ENCODE results near the gene TMX2.
A peak's percentile ranks its signal among the peaks of the same experiment; 100 is the strongest.
"Not testable (repeated sequence)": the region's sequence is repeated elsewhere in the genome, so short reads cannot be mapped to it uniquely, and the experiment has no call there.

Gene TMX2

DNA sequence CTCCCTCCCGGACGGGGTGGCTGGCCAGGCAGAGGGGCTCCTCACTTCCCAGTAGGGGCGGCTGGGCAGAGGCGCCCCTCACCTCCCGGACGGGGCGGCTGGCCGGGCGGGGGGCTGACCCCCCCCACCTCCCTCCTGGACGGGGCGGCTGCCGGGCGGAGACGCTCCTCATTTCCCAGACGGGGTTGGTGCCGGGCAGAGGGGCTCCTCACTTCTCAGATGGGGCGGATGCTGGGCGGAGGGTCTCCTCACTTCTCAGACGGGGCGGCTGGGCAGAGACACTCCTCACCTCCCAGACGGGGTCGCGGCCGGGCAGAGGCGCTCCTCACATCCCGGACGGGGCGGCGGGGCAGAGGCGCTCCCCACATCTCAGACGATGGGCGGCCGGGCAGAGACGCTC, 4.3 kb downstream of the TMX2 start:
- not testable (repeated sequence) for DNase-seq

DNA sequence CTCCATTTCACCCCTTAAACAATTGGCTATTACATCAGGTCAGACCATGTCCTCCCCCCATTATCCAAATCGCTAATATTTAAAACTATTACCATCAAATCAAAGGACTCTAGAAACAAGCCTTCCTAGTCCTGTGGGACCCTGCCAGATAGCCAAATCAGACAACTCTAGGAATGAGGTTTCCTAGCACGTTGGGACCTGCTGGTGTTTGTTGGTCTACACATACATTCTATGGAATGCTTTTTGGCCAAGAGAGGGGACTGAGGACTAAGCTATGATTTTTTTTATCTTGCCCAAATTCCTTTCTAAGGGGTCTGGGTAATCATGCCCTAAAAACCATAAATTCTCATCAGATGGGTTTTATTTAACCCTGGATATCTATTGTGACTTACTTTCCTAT, 14.8 kb downstream of the TMX2 start:
- no peak for DNase-seq

DNA sequence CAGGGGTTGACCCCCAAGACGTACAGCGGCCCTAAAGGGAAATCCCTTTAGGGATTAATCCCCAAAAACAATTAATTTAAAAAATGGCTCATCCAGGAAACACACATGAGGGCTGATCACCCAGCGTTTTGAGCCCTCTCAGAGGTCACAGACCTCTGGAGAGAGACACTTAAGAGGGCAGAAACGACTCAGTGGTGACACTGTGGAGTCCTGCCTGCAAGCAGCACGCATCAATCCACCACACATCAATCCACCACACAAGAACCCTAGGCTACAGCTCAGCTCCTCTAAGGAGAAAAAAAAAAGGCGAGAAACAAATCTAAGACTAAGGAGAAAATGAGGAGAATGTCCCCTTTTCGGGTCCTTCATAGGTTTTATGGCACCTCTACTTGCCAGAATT, 16.4 kb downstream of the TMX2 start:
- DNase-seq = no peak

DNA sequence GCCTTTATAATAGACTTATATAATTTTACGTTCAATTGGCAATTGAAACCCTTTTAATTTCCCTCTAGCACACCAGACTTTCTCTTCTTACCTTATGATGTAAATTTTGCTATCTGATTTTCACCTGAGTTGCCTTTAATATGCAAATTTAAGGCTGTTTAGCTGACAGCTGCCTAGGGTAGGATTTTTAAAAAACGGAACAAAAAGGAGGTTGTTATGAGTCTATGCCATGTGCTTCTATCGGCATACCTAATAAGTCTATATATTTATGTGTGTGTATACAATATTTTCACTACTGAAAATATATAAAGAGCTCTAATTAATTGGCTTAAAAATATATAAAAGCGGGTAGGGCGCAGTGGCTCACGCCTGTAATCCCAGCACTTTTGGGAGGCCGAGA, 17.1 kb downstream of the TMX2 start:
- DNase-seq = no peak

DNA sequence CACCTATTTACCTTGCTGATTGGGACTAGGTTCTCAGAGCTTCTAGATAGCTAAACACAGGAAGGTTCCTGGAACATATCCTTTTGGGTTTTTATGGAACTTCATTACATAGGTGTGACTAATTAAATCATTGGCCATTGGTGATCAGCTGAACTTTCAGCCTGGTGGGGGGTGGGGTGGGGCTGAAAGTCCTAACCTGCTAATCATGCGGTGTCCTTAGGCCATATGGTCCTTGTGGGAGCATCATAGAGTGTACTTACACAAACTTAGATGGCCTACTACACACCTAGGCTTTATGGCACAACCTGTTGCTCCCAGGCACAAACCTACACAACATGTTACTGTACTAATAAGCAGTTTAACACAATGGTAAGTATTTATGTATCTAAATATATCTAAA, 20.3 kb downstream of the TMX2 start:
- no peak for DNase-seq

DNA sequence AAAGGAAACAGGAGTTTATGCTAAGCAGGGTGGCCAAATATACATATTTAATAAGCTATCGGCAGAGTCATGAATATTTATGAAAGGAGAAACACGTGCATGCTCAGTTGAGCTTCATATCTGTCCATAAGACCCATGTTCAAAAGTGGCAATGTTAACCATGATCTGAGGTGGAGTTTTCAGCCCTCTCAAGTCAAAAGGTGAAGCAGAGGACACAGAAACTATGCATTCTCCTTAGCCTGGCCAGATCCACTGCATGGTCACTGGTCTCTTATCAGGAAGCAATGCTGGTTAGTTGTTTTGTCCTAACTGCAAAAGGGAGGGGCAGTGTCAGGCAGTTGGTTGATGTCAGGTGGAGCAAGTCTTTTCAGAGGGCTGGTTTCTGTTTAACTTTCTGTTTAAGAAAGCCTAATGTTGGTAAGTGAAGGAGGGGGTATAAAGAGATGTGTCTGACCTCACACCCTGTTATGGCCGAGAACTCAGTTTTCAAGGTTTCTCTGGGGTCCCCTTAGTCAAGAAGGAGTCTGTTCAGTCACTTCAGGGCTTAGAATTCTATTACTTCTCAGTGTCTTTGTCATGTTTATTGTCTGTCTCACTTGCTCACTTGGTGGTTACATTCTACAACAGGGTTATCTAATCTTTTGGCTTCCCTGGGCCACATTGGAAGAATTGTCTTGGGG, 23.4 kb downstream of the TMX2 start:
- no peak for DNase-seq

DNA sequence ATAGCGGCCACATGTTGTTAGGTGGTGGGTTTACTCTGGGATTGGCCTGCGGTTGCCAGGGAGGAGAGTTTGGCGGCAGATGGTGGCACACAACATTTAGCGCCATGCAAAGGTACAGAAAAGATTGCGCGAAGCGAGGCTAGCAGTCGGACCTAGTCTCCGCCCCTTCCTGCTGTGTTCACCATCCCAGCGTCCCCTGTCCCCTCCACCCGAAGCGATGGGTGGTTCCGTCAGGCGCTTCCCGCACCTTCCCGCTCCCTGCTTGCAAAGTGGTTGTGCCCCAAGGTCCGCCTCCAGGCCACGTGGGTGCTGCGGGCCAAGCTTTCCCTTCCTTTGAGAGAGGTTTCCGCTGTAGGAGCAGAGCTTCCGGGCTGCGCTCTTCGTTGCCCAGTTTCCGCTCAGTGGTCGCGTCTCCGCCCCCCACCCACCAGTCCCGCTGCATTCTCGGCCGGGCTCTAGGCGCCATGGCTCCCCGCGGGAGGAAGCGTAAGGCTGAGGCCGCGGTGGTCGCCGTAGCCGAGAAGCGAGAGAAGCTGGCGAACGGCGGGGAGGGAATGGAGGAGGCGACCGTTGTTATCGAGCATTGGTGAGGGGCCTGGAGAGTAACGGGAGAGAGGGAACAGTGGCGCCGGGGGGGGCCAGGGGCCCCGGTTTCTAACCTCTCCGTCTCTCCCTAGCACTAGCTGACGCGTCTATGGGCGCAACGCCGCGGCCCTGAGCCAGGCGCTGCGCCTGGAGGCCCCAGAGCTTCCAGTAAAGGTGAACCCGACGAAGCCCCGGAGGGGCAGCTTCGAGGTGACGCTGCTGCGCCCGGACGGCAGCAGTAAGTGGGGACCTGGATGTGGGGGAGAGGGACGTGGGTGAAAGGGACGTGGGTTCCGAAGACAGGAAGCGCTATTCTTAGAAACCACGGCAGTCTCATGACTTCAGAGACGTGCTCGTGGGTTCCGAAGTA, 29.0 kb downstream of the TMX2 start, which contains the start of gene SELENOH:
SELENOH (plus strand) TSS at position 360 of the 955 bp plus-strand sequence; CDS start at position 465, 105 bp downstream.
- DNase-seq = peak; percentile 96

DNA sequence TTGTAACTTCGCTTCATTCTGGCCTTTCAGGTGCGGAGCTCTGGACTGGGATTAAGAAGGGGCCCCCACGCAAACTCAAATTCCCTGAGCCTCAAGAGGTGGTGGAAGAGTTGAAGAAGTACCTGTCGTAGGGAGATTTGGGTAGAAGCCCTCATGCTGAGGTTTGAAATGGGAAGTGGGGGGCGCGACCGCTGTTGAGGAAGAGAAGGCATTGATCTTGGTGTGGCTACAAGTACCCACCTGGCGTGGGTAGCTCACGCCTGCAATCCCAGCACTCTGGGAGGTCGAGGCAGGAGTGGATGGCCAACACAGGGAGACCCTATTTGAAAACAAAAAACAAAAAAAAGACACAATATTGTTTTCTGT, 29.7 kb downstream of the TMX2 start:
- no peak for DNase-seq

DNA sequence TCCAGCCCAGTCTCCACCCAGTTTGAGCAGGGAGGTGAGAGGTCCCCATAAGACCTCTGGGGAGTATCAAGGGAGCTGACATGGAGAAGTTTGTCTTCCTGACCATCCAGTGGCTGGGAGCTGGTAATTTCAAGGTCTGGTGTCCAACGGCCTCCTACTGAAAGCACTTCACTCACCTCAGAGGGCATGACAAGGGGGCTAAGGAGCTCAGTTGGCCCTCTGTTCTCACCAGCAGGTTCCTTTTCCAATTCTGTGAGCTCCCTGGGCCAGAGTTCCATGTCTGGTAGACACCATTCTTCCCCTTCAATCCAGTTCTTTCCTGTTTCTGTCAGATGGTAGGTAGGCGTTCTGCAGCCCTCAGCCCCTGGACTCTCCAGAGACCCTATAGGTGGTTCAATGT, 32.0 kb downstream of the TMX2 start:
- no peak for DNase-seq

DNA sequence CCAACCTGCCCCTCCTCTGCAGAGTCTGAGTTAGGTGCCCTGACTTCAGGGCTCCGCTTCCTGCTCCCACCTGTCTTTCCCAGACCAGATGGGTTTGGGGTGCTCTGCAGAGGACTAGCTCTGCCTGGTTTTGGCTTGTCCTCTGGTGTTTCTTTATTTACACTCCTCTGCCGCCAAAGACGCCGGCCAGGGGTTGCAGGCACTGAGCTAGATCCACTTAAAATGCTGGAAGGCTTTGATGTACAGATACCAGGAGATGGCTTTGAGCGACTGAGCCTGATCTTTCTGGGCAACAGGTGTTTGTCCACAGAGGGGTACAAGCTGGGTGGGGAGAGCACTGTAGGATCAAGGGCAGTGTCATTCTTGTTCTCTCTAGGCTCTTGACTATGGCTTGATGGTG, 32.8 kb downstream of the TMX2 start:
- DNase-seq = no peak

DNA sequence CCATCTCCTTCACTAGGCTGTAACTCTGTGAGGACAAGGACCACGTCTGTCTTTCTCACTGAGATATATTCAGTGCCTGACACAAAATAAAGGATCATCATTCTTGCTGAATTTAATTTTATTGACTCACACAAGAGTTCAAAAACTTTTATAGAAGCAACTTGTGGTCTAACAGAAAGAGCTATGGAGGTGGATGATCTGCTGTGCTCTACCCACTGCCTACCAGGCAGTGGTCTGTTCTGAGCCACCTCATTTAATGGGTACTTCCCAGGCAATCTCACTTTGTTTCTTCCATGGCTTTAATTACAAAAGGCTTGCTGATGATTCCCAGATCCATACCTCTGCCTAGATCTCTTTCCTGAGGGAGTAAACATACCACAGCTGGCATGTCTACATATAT, 34.5 kb downstream of the TMX2 start:
- DNase-seq = no peak

DNA sequence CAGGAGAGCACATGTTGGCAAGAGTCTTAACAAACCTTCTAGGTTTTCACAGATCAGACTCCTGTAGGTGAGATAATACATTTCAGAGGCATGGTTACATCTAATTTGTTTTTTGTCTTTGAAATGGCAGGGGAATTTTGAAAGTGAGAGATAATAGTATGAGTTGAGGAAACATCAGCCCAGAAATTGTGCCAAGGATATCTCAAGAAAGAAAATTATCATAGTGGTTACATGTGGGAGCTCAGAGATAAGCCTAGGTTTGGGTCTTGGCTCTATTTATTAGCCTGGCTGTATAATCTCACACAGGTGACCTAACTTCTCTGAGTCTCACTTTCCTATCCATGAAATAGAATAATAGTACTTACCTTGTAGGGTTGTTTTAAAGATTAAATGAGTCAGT, 38.8 kb downstream of the TMX2 start:
- DNase-seq = no peak

DNA sequence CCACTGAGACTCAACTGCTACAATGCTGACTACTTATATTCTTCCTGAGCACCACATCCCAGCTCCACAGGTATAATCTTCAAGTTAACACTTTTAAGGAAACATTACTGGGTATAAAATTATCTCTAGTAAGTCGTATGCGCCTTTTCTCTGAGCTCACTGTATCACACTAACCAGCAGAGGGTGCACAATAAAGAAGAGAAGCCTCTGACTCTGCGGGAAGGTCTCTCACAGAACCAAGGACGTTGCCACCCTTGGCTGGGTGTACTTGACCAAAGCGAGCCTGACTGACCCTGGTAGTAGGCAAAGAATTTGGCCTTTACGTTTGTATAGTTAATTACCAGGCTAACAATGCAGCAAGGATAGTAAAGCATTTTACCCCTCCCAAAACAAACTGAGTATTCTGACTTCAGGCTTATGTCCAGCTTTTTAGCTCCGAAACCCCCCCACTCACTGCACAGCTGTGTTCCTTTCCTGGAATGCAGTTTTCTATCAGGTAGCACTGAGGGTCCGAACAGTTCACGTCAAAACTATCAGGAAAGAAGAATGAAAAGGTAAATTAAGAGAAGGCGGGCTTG, 39.4 kb downstream of the TMX2 start, which contains the start of gene BTBD18:
BTBD18 (minus strand) TSS at position 144 of the 578 bp plus-strand sequence. CDS start 631 bp downstream, outside the sequence.
- peak; percentile 21 for DNase-seq

DNA sequence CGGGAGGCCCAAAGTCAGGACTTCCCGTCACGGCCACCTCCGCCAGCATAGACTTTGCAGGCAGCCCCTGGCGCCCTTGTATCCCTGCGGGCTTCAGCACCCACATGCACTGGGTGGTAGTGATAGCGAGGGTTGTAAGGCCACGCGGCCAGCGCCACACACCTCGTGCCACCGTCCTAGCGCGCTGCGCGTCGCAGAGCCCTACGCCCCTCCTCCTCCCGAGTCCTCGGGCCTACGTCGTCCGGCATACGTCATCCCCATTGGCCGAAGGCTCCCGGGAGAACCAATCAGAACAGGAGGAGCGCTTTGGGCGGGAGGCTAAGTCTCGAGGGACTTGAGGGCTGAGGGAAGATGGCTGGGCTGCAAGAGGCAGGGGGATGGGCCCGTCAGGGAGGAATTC, 40.6 kb downstream of the TMX2 start:
- DNase-seq = no peak

DNA sequence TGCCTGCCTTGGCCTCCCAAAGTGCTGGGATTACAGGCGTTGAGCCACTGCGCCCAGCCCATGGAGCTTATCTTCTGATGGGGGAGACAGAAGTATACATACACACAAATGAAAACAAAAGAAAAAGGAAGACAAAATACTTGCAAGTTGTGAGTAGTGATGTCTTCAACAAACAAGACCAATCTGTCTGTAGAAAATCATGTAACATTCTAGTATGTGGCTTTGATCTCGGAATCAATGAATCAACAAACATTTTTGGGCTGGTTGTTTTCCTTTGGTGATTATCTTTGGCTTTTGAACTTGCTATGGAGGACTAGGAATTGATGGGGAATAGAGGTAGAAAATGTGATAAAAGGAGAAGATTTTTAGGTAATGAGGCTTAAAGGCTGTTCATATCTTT, 45.8 kb downstream of the TMX2 start:
- DNase-seq = no peak

DNA sequence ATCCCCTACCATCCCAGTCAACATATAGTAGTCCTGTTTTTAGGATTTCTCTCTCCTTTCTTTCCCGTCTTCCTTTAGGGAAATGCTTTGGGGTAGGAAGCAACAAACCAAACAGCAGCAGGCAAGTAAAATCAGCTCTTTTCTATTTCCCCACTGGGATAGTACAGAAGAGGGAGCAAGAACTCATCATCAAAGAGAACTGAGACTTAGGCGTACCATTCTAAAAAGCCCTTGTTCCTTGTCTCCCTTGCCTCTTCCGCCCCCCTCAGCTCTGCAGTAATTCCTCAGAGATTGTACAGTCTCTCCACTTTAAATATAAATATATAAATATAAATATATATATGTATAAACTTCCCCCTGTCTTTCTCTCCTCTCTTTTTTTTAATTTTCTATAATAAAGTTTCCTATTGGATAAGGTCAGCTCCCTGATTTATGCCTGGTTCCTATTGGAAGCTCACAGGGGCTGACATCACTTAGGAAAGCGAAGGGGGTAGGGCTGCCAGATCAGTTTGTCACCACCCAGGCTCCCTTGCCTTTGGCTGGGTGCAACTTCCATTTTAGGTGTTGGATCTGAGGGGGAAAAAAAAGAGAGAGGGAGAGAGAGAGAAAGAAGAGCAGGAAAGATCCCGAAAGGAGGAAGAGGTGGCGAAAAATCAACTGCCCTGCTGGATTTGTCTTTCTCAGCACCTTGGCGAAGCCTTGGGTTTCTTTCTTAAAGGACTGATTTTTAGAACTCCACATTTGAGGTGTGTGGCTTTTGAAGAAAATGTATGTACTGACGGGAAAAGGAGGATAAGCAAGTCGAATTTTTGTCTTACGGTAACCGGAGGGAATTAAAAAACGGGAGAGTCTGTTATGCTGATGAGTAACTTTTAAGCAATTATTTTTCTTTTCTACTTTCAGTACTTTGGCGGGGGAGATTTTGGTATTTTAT, 49.2 kb downstream of the TMX2 start, which contains the start of gene CTNND1:
CTNND1 (plus strand) TSS at position 502 of the 934 bp plus-strand sequence. CDS start 29,677 bp downstream, outside the sequence.
- peak; percentile 97 for DNase-seq

DNA sequence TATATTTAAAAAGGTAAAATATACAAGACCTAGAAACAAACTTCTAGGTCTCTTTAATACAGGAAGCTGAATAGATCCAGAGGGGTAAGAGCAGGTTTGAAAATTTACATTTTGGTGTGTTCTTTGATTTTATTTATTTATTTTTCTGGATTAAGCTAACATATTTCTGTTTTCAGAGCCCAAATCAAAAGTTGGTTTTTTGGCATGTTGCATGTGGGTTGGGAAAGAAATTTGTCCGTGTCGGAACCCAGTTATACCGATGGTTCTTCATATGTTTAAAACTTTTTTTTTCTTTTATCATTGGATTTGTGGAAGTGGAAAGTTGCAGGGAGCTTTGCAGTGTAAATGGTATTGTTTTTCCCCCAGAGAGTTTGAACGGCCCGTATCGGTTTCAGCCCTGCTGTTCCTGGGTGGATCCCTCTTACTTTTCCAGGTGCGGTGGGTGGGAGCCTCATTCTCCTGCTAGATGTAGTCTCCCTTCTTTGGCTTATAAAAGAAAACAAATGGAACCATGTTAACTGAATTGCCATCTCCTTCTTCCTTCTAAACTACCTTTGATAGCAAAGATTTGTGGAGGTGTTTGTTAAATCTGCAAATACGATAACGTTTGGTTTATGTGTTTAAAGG, 50.0 kb downstream of the TMX2 start:
- no peak for DNase-seq

DNA sequence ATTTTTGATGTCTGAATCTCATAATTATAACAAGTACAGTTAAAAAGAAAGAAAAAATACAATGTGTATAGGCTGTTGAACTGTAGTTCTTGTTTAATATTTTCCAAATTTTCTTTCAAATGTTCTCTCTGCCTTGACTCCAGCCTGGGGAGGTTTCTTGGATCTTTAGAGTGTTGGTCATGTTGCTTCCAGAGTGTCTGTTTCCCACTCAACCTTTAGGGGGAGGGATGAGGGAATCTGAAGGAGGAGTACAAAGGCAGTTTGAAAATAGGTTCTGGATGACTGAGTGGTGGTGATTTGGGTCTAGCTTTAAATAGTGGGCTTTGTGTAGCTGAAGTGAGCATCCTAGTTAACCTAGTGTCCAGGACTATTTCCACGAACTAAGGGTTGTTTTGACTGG, 51.2 kb downstream of the TMX2 start:
- DNase-seq = peak; percentile 9

DNA sequence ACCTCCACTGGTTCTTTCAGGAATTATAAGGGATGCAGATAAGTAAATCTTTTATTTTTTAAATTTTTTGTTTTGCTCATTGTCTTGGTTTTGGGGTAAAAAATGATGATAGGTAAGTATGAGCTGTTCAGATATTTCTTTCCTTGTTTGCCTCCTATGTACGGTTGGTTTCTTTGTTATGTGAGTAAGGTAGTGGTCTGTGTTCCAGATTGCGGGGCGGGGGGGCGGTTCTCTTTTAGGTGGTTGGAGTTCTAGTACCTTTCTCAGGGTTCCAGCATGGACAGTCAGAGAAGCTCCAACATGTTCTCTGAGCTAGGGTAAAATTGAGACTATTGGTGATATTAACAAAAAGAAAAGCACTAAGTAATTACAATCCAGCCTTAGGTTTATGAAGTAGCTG, 51.6 kb downstream of the TMX2 start:
- DNase-seq = no peak

DNA sequence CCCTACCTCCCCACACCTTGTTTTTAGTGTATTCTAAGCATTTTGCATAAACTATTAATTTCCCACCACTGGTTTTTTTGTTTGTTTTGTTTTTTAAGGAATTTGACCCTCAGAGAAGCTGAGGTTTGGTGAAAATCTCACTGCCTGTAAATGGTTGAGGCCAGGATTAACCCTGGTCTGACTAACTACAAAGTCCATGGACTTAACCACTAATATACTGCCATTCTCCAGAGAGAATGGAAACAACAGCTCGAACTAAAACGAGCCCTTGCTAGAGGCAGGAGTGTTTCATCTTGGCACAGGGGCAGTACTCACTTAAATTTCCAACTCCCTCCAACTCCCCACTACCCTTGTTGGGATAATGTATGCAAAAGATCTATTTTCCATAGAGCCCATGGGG, 52.2 kb downstream of the TMX2 start:
- no peak for DNase-seq

DNA sequence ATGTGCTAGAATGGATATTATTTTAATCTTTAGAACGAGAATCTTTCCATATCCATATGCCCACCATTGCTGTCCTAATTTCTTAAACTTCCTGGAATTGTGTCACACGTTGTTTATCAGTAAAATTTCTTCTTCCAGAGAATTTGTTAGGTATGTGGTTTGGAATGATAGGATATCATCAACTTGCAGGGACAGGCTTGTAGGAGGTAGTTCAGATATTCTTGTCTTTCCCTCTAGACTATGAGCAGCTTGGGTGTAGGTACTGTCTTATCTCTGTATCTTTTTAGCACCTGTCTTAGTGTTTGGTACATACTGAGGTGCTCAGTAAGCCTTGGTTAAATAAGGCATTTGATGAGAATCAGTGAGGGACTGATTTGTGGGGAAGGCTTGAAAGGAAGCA, 52.6 kb downstream of the TMX2 start:
- DNase-seq = no peak

DNA sequence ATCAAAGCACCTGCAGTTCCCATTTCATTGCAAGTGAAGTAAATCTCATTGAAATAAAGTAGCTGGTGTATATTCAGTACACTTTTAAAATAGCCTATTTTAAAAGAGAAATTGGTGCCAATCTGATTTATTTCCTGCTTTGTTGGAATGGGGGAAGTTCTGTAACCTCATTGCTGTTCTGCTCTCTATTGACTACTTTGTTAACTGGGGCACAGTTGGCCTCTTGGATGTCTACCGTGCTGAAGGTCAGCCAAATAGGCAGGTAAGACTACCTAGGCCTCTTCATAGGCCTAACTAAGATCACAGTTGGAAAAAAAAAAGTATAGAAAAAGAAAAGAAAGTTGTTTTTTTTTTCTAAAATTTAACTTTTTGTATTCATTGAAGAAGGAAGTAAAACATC, 58.4 kb downstream of the TMX2 start:
- DNase-seq = no peak
